Measurements from ENCODE around the gene BCL2L13. TPM values are rescaled to one million over a fixed set of nuclear protein-coding genes. Genes with fewer than 3 reads are reported as not detected.

BCL2L13 gene
- total RNA-seq, 1 experiment from 2014 or later: 41.1 TPM

DNA sequence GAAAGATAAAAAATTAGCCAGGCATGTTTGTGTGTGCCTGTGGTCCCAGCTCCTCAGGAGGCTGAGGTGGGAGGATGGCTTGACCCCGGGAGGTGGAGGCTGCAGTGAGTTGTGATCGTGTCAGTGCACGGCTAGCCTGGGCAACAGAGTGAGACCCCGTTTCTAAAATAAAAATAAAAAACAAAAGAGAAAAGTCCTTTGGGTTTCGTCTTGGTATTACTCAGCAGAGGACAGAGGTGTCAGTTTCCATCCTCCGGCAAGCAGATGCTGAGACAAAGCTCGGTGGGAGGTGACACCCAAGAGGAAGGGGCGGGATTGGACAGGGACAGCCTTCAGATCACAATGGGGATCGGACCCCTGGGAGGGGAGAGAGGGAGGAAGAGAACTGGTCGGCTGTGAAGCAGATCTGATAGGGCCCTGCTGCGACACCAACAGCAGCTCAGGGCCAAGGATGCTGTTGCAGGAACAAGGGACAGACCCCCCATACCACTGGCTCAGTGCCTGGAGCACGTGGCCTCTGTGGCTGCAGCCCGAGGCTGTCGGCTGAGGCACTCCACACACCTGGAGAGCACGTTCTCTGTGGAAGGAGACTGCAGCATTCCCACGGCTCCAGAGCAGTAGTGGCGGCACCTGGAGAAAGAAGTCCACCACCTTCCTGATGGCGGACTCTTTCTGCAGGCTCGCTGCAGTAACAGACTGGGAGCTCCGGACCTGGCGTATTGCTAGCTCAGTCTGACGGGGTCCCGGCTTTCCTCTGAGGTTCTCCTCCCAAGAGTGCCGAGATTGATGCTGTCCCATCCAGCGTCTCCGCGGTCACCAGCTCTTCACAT, 140.9 kb downstream of the BCL2L13 start:
- no peak for DNase-seq (ENCODE audit: low read depth)

DNA sequence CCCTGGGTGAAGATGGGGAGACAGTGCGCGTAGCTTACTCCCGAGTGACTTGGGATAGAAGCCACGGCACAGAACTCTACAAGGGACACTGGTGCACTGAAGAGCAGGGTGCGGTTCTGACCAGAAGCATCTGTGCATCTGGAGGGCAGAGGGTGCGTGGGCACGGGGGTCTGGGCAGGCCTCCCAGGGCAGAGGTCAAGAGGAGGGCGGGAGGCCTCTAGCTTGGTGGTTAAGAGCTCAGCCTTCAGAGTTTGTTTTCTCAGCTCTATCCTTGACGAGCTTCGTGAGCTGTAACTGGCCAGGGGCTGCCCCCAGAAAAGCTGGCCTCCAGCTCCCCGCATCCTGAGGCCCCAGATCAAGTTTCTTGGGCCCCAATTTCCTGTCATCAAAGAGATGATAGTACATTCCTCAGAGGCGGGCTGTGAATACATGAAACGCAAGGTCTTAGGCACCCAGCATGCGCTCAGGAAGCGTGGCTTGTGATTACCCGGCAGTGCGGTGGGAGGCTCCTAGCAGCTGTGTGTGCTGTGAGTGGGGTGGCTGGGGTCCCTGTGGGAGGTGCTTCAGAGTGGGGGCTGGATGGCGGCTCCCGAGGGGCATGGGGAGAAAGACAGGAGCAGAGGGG, 141.7 kb downstream of the BCL2L13 start:
- DNase-seq (ENCODE audit: low read depth): no peak

Other genes starting within 250 kb of the BCL2L13 start
- not detected in 2 replicates for gene SLC25A18, start 75.3 kb upstream of the BCL2L13 start, total RNA-seq (2014; rRNA removed; shearing (Covaris generic))
- gene ATP6V1E1, start 10.0 kb upstream of the BCL2L13 start, total RNA-seq (2014; rRNA removed; shearing (Covaris generic)): 126 and 134 TPM in 2 replicates
- gene BID, start 135.7 kb downstream of the BCL2L13 start, total RNA-seq (2014; rRNA removed; shearing (Covaris generic)): 30.4 and 36.7 TPM in 2 replicates